ENCODE data around the gene AATF. TPM values are rescaled to one million over a fixed set of nuclear protein-coding genes. Genes with fewer than 3 reads are reported as not detected.

The AATF gene
- total RNA-seq, 1 donor from 2014 or later, result 28.9 TPM

- Mint-ChIP-seq H3K27me3 (ENCODE audit: insufficient read depth, low read depth) (peaks cover 2% of the 10 kb centered on the region), H3K4me1 (peaks cover 43% of the 10 kb centered on the region), H3K36me3 (no peaks in the 10 kb centered on the region), H3K27ac (no peak overlapping the region), H3K9me3 (peaks cover 2% of the 10 kb centered on the region), H3K4me3 (no peak overlapping the region)
- TF ChIP-seq EZH2 (IDR thresholded peaks at IDR 0.05) (no peak), CTCF (IDR thresholded peaks at IDR 0.05) (no peak), EZH2phosphoT487 (IDR thresholded peaks at IDR 0.05) (no peak)
- no peaks in the 10 kb centered on the region for H4K20me1 ChIP-seq (ENCODE audit: low read depth)
- no peak overlapping the region for H3K4me3 ChIP-seq
- no peak overlapping the region for H3K27ac ChIP-seq
- DNase-seq (ENCODE audit: low spot score), result no peak
- peak overlapping the region; percentile 26 for H2AFZ ChIP-seq (replicated peaks)
- H3K4me1 ChIP-seq, result peaks cover 19% of the 10 kb centered on the region
- H3K9ac ChIP-seq, result no peak overlapping the region
- H3F3A ChIP-seq (ENCODE audit: low read depth), result peaks cover 12% of the 10 kb centered on the region
- H3K79me2 ChIP-seq (ENCODE audit: low read depth), result no peaks in the 10 kb centered on the region
- no peaks in the 10 kb centered on the region for H3K36me3 ChIP-seq
- H3K9me3 ChIP-seq (ENCODE audit: low read depth), result no peaks in the 10 kb centered on the region
- peak overlapping the region; percentile 32 for H3K4me2 ChIP-seq
- H3K27me3 ChIP-seq, result peaks cover 24% of the 10 kb centered on the region
Measured at GRCh38 chr17:37066322-37067255, 117.8 kb downstream of the AATF start.

GRCh38 chr17:37067555-37068111 is 118.9 kb downstream of the AATF start:
- Histone ChIP-seq H3K79me2 (ENCODE audit: low read depth) (no peaks in the 10 kb centered on the region), H3K9me3 (ENCODE audit: low read depth) (no peaks in the 10 kb centered on the region), H3K4me2 (no peak overlapping the region), H3K27ac (no peak overlapping the region), H3K4me1 (peaks cover 11% of the 10 kb centered on the region), H3K4me3 (no peak overlapping the region), H4K20me1 (ENCODE audit: low read depth) (no peaks in the 10 kb centered on the region), H3K36me3 (no peaks in the 10 kb centered on the region), H3K9ac (no peak overlapping the region), H3F3A (ENCODE audit: low read depth) (peaks cover 3% of the 10 kb centered on the region), H2AFZ (replicated peaks) (no peak overlapping the region), H3K27me3 (peaks cover 24% of the 10 kb centered on the region)
- Mint-ChIP-seq H3K27ac (no peak overlapping the region), H3K36me3 (no peaks in the 10 kb centered on the region), H3K9me3 (peaks cover 2% of the 10 kb centered on the region), H3K4me3 (no peak overlapping the region), H3K4me1 (peaks cover 33% of the 10 kb centered on the region), H3K27me3 (ENCODE audit: insufficient read depth, low read depth) (peaks cover 2% of the 10 kb centered on the region)
- no peak for TF ChIP-seq EZH2phosphoT487 (IDR thresholded peaks at IDR 0.05)
- no peak for TF ChIP-seq EZH2 (IDR thresholded peaks at IDR 0.05)
- TF ChIP-seq CTCF (IDR thresholded peaks at IDR 0.05), result no peak
- DNase-seq (ENCODE audit: low spot score), result no peak

- no peak overlapping the region for H3K27ac ChIP-seq
- Mint-ChIP-seq H3K4me1 (peaks cover 29% of the 10 kb centered on the region), H3K27ac (no peak overlapping the region)
Measured at GRCh38 chr17:37068266-37068665, 119.5 kb downstream of the AATF start.

More at GRCh38 chr17:37068266-37068665, 119.5 kb downstream of the AATF start:
- H3K4me2 ChIP-seq, result no peak overlapping the region
- peaks cover 2% of the 10 kb centered on the region for H3K27me3 Mint-ChIP-seq (ENCODE audit: insufficient read depth, low read depth)
- H3K9ac ChIP-seq, result no peak overlapping the region
- no peaks in the 10 kb centered on the region for H3K36me3 ChIP-seq
- H3K36me3 Mint-ChIP-seq, result no peaks in the 10 kb centered on the region
- H3K4me3 ChIP-seq, result no peak overlapping the region
- peak overlapping the region; percentile 69 for H3K4me3 Mint-ChIP-seq
- DNase-seq (ENCODE audit: low spot score), result no peak
- H3K9me3 ChIP-seq (ENCODE audit: low read depth), result no peaks in the 10 kb centered on the region
- peaks cover 11% of the 10 kb centered on the region for H3K4me1 ChIP-seq
- no peaks in the 10 kb centered on the region for H4K20me1 ChIP-seq (ENCODE audit: low read depth)
- TF ChIP-seq EZH2phosphoT487 (IDR thresholded peaks at IDR 0.05), result no peak
- no peak for TF ChIP-seq EZH2 (IDR thresholded peaks at IDR 0.05)
- peaks cover 24% of the 10 kb centered on the region for H3K27me3 ChIP-seq
- no peaks in the 10 kb centered on the region for H3K79me2 ChIP-seq (ENCODE audit: low read depth)
- peaks cover 3% of the 10 kb centered on the region for H3F3A ChIP-seq (ENCODE audit: low read depth)
- no peak overlapping the region for H2AFZ ChIP-seq (replicated peaks)
- H3K9me3 Mint-ChIP-seq, result peaks cover 2% of the 10 kb centered on the region
